ENCODE measurements around the gene TNS2. TPM values are rescaled to one million over a fixed set of nuclear protein-coding genes. Genes with fewer than 3 reads are reported as not detected.

TNS2 gene
- total and polyA plus RNA-seq, 2 of the 13 experiments (the other 11 are each of a cell fraction or from before 2014, with no cell fraction given), result 8.9 to 20.4 TPM

- TF ChIP-seq ZNF281 (CRISPR knock-in tag; IDR thresholded peaks at IDR 0.05; ENCODE audit: borderline replicate concordance) (peak; percentile 68; the same call in 1 of the 2 replicates), HNF4A (CRISPR knock-in tag; IDR thresholded peaks at IDR 0.05) (no peak; the same call in 1 of the 2 replicates), ZNF709 (CRISPR knock-in tag; IDR thresholded peaks at IDR 0.05) (no peak), RARA (CRISPR knock-in tag; IDR thresholded peaks at IDR 0.05) (peak; percentile 68), SPEN (CRISPR knock-in tag; IDR thresholded peaks at IDR 0.05; ENCODE audit: low read depth) (0 out of 2 replicates have a peak, but pooled peaks have one; percentile 42), LCORL (IDR thresholded peaks at IDR 0.05) (no peak), LCORL (CRISPR knock-in tag; IDR thresholded peaks at IDR 0.05) (peak; percentile 42; the same call in 1 of the 2 replicates), TCF7L2 (IDR thresholded peaks at IDR 0.05; ENCODE audit: low read depth, low read length) (no peak), SAP130 (CRISPR knock-in tag; IDR thresholded peaks at IDR 0.05; ENCODE audit: low read depth) (peak; percentile 54), IKZF5 (CRISPR knock-in tag; IDR thresholded peaks at IDR 0.05) (peak; percentile 54; the same call in 1 of the 2 replicates), YEATS2 (CRISPR knock-in tag; IDR thresholded peaks at IDR 0.05; ENCODE audit: borderline replicate concordance) (peak; percentile 27; the same call in 1 of the 2 replicates), NFIB (CRISPR knock-in tag; IDR thresholded peaks at IDR 0.05; ENCODE audit: borderline replicate concordance) (no peak), KLF6 (CRISPR knock-in tag; IDR thresholded peaks at IDR 0.05) (no peak), NR2F6 (IDR thresholded peaks at IDR 0.05) (no peak), NR2F6 (CRISPR knock-in tag; IDR thresholded peaks at IDR 0.05) (no peak), SRF (IDR thresholded peaks at IDR 0.05; ENCODE audit: low read depth, low read length) (no peak), ZNF674 (CRISPR knock-in tag; IDR thresholded peaks at IDR 0.05; ENCODE audit: low read depth) (no peak), ZNF207 (IDR thresholded peaks at IDR 0.05; ENCODE audit: borderline replicate concordance) (no peak), FOSL2 (CRISPR knock-in tag; IDR thresholded peaks at IDR 0.05) (peak; percentile 72), ERF (CRISPR knock-in tag; IDR thresholded peaks at IDR 0.05) (no peak), NFIC (IDR thresholded peaks at IDR 0.05; ENCODE audit: low read length) (no peak), MTF2 (CRISPR knock-in tag; IDR thresholded peaks at IDR 0.05; ENCODE audit: borderline replicate concordance) (no peak), SOX6 (IDR thresholded peaks at IDR 0.05) (no peak), SOX6 (CRISPR knock-in tag; IDR thresholded peaks at IDR 0.05) (peak; percentile 24; the same call in 1 of the 2 replicates), ZNF329 (CRISPR knock-in tag; IDR thresholded peaks at IDR 0.05; ENCODE audit: low read depth) (no peak), ZNF556 (CRISPR knock-in tag; IDR thresholded peaks at IDR 0.05; ENCODE audit: borderline replicate concordance) (no peak), ATAD3A (CRISPR knock-in tag; IDR thresholded peaks at IDR 0.05) (no peak), HINFP (CRISPR knock-in tag; IDR thresholded peaks at IDR 0.05; ENCODE audit: low read depth) (no peak), SMC3 (IDR thresholded peaks at IDR 0.05; ENCODE audit: low read length) (peak; percentile 36)
Observed at GRCh38 chr12:53053218-53054111, 3.6 kb downstream of the TNS2 start (continued).

Measured in HepG2 (cell line).